H1 (cell line): Measurements from ENCODE around the gene DPF1. TPM values are rescaled to one million over a fixed set of nuclear protein-coding genes. Genes with fewer than 3 reads are reported as not detected.

Experiments
- CBX8 ChIP-seq: fragments of 300-800, 300-1000 bp; sonication (generic); IDR thresholded peaks from 2 replicates; pipeline ENCODE4 v1.7.1; 2016; ENCODE audit warnings: low read depth, low read length, borderline replicate concordance
- CHD2 ChIP-seq: IDR thresholded peaks from 2 replicates; pipeline ENCODE4 v1.6.1; 2012; ENCODE audit warnings: low read length, improper control_type of control experiment
- EP300 ChIP-seq, 2 experiments: IDR thresholded peaks; 1 replicate in 1 of 2; 2 replicates in 1 of 2; pipeline ENCODE4 v1.6.1; 2011 to 2012; ENCODE audit warnings: low read depth in 2 of 2, low read length in 2 of 2, mild to moderate bottlenecking in 2 of 2, borderline replicate concordance in 1 of 2, inconsistent platforms in 1 of 2, moderate library complexity in 1 of 2
- HDAC2 ChIP-seq, 2 experiments: fragments of 300-600 bp in 1 of 2; sonication (generic) in 1 of 2; IDR thresholded peaks; 2 replicates each; pipeline ENCODE4 v1.6.1; 2011 to 2012; ENCODE audit warnings: low read depth in 2 of 2, low read length in 2 of 2, mild to moderate bottlenecking in 2 of 2, moderate library complexity in 2 of 2, borderline replicate concordance in 1 of 2, inconsistent platforms in 1 of 2
- JUND ChIP-seq: IDR thresholded peaks from 2 replicates; pipeline ENCODE4 v1.6.1; 2011; ENCODE audit warnings: mild to moderate bottlenecking, improper control_type of control experiment, low read length
- KDM5A ChIP-seq: fragments of 200-600 bp; IDR thresholded peaks from 2 replicates; pipeline ENCODE4 v1.7.1; 2012; ENCODE audit warnings: mild to moderate bottlenecking, low read length, inconsistent platforms, mixed read lengths
- NANOG ChIP-seq: IDR thresholded peaks from 2 replicates; pipeline ENCODE4 v1.6.1; 2011; ENCODE audit warnings: low read length, low read depth, mild to moderate bottlenecking, inconsistent platforms; ENCODE audit not compliant: insufficient read depth, poor library complexity, severe bottlenecking
- POU5F1 ChIP-seq: IDR thresholded peaks from 2 replicates; pipeline ENCODE4 v1.6.1; 2011; ENCODE audit warnings: low read depth, mild to moderate bottlenecking, low read length, moderate library complexity
- SIX5 ChIP-seq: IDR thresholded peaks from 2 replicates; pipeline ENCODE4 v1.6.1; 2011; ENCODE audit warnings: mild to moderate bottlenecking, low read depth, low read length
- TAF7 ChIP-seq: optimal IDR thresholded peaks from 2 replicates; pipeline ENCODE3; 2011; ENCODE audit warnings: low read depth, mild to moderate bottlenecking, inconsistent platforms, low read length, moderate library complexity, borderline replicate concordance
- USF2 ChIP-seq: IDR thresholded peaks from 2 replicates; pipeline ENCODE4 v1.6.1; 2011; ENCODE audit warnings: low read length, improper control_type of control experiment
- YY1 ChIP-seq: IDR thresholded peaks from 2 replicates; pipeline ENCODE4 v1.6.1; 2011; ENCODE audit warnings: low read depth, mild to moderate bottlenecking, low read length
- ZNF274 ChIP-seq: IDR thresholded peaks from 2 replicates; pipeline ENCODE4 v1.7.0; 2012; ENCODE audit warnings: low read length, borderline replicate concordance; ENCODE audit errors: extremely low read depth
- polyA plus RNA-seq, 7 experiments: library from polyadenylated mRNA; depleted of rRNA in 3 of 7; stranded (reverse) in 5 of 7; unstranded in 2 of 7; fragments of >200 nt in 5 of 7; fragments of 200-250 nt in 2 of 7; gene quantifications; 1 replicate in 5 of 7; 2 replicates in 1 of 7; 4 replicates in 1 of 7; pipeline versions ENCODE4 v1.2.1 to v1.2.3, GENCODE V29; 2011 to 2013; ENCODE audit warnings: missing spikeins in 2 of 7, mixed read lengths in 2 of 7
- total RNA-seq: library from RNA; stranded (reverse); fragmentation: NEBNext Ultra II Directional; extraction: Animal tissue kit (Norgen Biotek cat#: 25700); gene quantifications from 2 replicates; pipeline ENCODE4 v1.2.1, GENCODE V29; 2021
- TF ChIP-seq, protein P1 (sequence below): IDR thresholded peaks from 2 replicates; pipeline ENCODE4 v1.6.1; 2012; ENCODE audit warnings: inconsistent platforms

DPF1 gene
- total and polyA plus RNA-seq, 2 of the 8 experiments (the other 6 are each of a cell fraction or from before 2014, with no cell fraction given), result 12.9 to 15.6 TPM

GRCh38 chr19:38229585-38230073 is 5.6 kb upstream of the DPF1 start (continued):
- TF ChIP-seq POU5F1 (no peak), NANOG (no peak), CBX8 (no peak), ZNF274 (no peak), KDM5A (no peak), SIX5 (peak; percentile 53; the same call in 1 of the 2 replicates), CHD2 (0 out of 2 replicates have a peak, but pooled peaks have one; percentile 36), HDAC2 (IDR thresholded peaks at IDR 0.05; ENCODE audit: borderline replicate concordance in 1 of 2, low read depth in 2 of 2, low read length in 2 of 2) (peak; percentile 91 to 92), YY1 (peak; percentile 40; the same call in 1 of the 2 replicates), EP300 (IDR thresholded peaks at IDR 0.05; ENCODE audit: borderline replicate concordance in 1 of 2, low read depth in 2 of 2, low read length in 2 of 2) (no peak), TAF7 (no peak), USF2 (no peak), JUND (no peak)
- TF ChIP-seq, protein P1, sequence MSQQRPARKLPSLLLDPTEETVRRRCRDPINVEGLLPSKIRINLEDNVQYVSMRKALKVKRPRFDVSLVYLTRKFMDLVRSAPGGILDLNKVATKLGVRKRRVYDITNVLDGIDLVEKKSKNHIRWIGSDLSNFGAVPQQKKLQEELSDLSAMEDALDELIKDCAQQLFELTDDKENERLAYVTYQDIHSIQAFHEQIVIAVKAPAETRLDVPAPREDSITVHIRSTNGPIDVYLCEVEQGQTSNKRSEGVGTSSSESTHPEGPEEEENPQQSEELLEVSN, result no peak
